ENCODE measurements around the gene CYBA.

- TF ChIP-seq CTCF (IDR thresholded peaks at IDR 0.05), result no peak
- TF ChIP-seq EP300 (IDR thresholded peaks at IDR 0.05), result no peak
These were observed 39.7 kb upstream of the CYBA start for GRCh38 chr16:88690341-88691128.

Measured in ovary (tissue), 3 donors.